GM19324 (cell line): ENCODE results near the gene PTTG2.
A peak's percentile ranks its signal among the peaks of the same experiment; 100 is the strongest.

Experiments
- ATAC-seq: cut with Tn5 transposase; IDR thresholded peaks from one replicate; pipeline ENCODE4 v1.9.1; 2021; ENCODE audit warnings: mild to moderate bottlenecking, moderate library complexity; ENCODE audit not compliant: unreplicated experiment, low FRiP score

PTTG2 gene

DNA sequence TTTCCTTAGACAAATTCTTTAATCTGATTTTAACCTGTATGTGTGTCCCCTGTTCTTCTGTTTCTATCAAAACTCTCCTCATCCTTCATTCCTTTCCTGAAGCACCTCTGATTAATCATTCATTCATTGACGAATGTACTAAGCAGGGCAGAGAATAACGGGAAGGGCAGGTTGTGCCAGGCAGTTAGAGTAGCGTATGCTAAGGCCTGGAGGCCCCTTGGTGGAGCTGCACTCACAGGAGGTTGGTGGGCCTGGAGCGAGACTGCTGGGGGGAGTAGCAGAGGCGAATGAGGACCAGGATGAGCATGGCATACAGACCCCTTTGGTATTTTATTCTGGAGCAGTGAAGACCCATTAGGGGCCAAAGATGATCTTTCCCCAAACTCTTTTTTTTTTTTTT, 22.5 kb downstream of the PTTG2 start:
- no peak for ATAC-seq

DNA sequence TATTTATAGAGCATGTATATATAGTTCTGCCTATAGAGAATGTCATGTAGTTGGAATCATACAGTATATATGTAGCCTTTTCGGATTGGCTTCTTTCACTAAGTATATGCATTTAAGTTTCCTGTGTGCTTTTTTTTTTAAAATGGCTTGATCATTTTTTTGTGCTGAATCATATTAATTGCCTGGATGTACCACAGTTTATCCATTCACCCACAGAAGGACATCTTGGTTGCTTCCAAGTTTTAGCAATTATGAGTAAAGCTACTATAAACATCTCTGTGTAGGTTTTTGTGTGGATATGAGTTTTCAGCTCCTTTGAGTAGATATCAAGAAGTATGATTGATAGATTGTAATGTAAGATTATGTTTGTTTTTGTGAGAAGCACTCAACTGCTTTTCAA, 23.8 kb downstream of the PTTG2 start:
- ATAC-seq, result no peak

DNA sequence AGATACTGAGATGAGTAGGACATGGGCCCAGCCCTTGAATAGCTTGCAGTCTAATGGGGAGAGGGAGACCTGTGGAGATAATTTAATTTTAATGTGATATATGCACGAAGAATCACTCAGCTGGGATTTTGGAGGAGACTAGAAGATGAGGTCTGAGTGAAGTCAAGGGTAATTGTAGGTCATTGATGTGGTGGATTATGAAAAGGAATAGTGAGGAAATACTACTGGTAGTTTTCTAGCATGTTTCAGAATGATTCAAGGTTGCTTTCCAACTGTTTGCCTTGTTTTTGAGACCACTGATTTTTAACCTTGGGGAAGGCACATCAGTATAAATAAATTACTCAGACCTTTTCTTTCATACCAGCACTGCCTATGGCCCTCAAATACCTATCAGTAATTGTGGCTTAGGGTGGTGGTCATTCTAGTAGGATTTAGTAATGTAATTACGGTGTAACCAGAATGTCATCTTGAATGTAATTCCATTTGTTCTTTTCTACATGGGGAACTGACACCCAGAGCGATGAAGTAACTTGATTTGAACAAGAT, 25.6 kb downstream of the PTTG2 start:
- ATAC-seq, result no peak

DNA sequence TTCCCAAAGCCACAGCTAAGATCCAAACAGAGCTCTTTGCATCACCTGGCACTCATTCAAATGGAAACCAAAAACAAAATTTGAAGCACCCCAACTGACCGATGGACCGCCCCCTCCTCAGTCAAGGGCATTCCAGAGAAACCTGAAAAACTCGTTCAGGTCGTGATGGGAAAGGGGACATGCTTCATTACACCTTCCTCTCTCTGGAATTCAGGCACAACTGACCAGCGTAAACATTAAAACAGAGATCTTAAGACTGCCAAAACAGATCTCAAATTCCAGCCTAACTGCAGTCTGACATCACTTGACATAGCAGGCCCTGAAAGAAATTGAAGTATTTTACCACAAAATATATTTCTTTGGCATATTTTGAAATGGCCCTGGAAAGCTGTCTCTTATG, 28.5 kb downstream of the PTTG2 start:
- no peak for ATAC-seq

DNA sequence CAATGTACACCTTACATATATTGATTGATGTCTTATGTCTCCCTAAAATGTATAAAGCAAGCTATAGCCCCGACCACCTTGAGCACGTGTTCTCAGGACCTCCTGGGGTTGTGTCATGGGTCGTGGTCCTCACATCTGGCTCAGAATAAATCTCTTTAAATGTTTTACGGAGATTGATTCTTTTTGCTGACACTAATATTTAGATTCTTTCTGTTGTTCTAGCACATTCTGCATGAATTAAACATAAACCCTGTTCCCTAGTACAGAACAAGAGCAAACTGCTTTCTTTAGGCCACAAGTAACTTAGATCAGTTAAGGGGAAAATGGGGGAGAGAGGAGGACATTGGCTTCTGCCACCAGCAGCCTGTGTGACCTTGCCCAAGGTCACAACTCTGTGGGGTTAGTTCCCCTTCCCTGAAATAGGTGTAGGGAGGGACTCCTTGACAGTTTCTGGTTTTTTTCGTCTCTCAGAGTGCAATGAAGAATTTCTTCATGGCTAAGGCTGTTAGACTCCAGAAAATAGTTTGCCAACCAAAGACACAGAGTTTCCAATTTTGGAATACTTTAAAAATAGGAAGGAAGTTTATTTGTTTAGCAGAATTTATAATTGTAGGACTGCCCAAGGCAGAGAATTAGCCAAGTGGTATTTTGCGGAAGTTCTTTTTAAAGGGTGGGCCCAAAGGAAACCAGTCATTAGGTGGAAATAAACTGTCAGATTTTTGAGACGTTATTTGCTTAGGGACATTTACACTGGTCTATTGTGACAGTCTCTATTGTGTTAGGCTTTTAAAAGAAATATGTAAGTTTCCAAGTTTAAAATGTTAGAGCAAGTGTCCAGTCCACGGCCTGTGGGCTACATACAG, 29.4 kb downstream of the PTTG2 start:
- no peak for ATAC-seq

DNA sequence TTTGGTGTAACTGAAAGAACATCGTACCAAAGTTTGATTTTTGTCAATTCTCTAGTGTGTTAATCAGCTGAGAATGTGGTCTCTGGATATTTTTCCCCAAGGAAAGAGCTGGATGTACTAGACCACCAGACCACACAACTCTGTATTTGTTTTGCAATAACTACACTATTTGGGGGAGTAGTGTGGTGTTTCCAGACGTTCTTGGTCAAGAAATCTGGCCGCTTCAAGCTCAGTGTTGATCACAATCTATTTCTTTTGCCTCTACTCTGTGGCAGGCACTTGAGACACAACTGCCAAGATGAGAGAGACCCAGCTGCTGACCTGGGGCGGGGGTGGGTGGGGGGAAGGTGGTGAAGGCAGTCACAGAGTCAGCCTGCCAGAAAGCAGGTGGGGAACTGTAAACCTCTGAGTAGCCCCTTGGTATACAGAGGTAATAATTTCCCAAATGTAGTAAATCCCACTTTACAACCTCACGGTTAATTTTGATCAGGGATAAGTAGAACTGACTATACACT, 30.6 kb downstream of the PTTG2 start:
- no peak for ATAC-seq

DNA sequence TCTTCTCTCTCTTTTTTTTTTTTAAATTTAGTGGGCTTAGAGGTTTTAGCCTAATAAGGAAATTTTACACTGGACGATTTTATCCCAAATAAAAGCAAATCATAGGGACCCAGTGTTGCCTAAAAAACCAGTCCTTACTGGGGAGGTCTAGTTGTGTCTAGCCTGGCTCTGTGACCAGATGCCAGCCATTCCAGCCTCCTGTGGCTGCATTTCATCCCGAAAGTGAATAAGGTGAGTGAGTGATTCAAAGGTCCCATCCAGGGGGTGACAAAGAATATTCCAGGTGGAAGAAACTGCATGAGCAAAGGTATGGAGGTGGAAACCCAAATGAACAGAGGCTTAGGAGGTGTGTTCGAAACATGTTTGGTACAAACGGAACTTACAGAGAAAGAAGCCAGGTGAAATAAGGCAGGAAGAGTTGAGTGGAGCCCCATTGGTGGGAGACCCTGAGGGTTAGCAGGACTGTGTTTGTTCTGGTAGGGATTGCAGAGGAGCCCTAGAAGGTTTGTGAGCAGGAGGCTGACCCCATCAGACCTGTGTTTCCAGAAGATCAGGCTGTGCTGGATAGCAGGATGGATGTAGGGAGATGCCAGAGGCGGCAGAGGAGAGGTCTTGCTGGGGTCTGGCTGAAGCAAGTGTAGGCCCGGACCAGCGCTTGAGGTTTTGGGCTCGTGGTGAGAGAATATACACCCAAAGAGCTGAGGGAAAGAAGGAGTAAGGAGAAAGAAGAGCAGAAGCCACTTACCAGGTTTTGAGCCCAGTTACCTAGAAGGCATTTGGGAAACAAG, 31.6 kb downstream of the PTTG2 start:
- ATAC-seq, result no peak

DNA sequence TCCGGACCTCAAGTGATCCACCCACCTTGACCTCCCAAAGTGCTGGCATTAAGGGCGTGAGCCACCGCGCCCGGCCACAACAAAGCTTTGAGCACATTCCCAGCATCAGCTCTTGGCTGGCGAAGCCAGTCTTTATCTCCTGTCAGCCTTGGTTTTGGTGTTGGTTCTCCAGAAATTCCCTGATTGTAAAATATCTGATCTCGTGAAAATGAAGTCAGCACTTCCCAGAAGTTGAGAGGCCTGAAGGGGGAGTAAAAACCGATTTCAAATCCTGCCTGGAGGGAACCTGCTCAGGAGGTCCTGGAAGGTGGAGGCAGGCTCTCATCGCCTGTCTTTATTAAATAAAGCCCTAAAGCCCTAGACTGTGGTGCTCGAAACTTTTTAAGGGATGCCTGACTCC, 33.6 kb downstream of the PTTG2 start:
- ATAC-seq, result no peak

DNA sequence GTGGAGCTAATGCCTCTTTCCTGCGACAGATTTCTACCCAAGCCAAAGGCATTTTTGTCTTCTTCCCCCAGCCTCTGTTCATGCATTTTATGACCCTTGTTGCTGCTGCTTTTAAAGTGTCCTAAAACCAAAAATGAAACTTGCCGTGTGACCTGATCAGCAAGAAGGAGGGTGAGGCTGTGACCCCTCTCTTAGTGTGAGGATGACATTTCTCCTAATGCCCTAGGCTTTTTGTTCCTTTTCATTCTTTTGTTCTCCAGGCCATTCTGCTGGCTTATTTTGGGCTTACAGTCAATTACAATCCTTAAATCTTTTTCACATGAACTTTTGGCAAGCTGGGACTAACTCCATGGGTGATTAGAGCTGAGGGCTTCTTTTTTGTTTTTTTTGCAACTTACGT, 34.4 kb downstream of the PTTG2 start:
- peak; percentile 68 for ATAC-seq

DNA sequence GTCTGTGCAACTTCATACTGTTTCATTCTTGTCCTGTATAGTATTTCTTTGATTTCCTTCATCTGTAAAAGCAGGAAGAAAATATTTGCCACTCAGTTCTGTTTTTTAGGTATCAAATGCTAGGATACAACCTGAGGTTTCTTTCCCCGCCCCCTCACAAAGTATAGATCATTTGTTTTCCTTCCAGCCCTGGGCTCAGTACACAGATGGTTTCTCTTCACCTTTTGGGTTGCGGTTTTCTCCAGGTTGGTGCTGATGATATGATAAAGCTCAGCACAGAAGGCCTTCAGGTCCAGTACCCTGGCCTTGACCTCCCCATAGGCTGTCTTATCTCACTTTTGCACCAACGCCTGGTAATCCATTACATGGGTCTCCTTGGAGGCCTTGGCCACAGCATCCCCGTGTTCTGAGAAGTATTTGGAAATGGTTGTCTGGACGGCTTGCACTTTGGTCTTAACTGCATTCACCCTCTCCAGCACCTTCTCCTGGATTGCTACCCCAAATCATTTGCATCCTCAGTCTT, 35.2 kb downstream of the PTTG2 start:
- ATAC-seq, result no peak

DNA sequence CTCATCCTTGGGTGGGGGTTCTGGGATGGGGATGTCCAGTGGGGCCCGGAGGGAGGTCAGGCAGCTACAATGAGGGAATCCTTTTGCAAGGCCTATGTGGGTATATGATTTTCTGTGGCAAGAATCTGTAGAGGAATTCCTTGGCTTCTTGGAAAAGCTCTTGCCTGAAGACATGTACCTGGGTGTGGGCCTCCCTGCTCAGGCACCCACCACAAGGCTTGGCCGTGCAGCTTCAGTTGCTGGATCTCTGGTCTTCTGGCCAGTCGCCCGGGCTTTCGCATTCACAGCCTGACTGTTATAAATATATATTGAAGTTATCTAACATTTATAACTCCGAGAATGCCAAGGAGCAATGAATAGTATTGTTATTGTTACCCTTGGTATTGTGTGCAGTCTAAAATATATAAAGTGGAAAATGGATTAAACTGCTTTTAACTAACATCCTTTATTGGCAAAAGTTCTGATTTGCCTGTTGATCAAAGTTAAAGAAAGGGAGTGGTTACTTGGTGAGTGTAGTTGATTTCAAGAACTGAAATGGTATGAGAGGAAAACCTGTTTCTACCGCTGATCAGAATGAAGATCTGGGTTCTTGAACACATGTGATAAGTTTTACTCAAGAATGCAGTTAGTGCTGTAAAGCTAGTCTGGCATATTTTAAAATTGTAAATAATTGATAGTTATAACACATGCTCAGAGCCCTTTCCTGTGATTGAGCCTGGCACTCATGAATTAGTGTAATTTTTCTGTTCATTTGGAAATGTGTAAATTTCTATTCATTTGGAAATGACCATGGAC, 36.0 kb downstream of the PTTG2 start:
- ATAC-seq, result no peak

DNA sequence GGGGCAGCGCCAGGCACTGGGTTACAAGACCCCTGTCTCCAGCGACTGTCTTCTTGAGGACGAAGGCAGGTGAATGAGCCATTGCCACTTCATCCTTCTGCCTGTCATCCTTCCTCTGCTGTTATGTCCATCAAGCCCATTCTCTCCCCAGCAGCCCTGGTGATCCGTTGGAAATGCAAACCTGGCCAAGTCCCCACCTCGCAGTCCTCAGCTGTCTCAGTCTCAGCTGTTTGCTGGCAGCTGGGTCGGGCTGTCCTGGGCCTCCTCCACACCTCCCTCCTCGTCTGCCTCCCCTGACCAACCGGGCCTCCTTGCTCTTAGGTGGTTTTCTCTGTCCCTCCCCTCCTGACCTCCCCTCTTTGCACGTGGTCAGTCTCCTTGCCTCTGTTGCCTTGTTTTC, 38.0 kb downstream of the PTTG2 start:
- ATAC-seq, result no peak

DNA sequence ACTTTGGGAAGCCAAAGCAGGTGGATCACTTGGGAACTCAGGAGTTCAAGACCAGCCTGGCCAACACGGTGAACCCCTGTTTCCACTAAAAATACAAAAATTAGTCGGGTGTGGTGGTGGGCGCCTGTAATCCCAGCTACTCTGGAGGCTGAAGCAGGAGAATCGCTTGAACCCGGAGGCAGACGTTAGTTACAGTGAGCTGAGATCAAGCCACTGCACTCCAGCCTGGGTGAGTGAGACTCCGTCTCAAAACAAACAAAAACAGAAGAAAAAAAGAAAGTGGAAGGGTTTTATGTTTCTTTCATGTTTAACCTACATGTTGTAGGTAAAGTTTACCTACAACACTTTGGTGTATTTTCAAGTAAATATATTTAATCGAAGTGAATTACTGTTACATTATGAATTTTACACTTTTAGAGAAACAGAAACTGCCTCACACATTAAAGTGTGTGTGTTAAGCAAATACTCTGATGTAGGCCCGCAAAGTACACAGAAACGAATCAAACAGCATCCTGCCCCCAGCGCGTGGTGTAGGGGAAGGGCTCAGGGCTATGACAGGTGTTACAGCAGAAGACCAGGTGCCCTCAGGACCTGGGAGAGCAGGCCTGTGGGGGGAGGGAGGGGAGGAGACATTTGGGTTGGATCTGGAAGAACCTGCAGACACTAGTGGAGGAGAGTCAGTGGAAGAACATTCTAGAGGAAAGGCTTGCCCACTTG, 39.0 kb downstream of the PTTG2 start:
- ATAC-seq, result no peak

DNA sequence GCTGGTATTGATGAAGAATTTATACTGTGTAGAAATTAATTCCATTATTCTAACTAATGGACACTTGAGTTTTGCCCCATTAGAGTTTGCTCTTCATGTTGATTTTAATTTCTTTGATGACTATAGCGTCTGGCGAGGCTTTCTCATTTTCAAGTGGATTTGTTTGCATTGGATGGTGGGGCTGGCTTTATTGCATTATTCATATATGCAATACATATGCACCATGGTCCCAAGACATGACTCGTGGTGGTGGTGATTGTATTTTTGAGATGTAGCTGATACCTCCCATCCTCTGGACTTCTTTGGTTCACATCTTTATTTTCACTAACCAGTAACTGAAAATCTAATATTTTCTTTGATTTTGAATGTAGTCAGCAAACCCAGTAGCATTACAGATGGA, 39.8 kb downstream of the PTTG2 start:
- no peak for ATAC-seq

DNA sequence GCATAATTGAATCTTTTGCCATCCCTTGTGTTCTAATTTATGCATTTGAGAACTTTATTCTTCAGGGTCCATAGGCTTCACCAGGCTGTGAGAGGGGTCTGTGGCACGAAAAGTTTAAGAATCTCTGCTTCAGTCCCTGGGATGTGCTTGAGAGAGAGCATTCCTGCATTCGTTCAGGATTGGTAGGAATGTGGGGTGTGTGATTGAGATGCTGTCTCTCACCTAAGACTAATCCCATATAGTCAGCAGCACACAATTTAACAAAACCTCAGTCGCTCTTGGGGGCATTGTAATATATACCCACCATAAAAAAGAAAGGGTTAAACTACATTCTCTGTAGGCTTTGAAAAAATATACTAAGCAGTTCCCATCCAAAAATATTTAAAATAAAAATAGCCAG, 41.7 kb downstream of the PTTG2 start:
- no peak for ATAC-seq

DNA sequence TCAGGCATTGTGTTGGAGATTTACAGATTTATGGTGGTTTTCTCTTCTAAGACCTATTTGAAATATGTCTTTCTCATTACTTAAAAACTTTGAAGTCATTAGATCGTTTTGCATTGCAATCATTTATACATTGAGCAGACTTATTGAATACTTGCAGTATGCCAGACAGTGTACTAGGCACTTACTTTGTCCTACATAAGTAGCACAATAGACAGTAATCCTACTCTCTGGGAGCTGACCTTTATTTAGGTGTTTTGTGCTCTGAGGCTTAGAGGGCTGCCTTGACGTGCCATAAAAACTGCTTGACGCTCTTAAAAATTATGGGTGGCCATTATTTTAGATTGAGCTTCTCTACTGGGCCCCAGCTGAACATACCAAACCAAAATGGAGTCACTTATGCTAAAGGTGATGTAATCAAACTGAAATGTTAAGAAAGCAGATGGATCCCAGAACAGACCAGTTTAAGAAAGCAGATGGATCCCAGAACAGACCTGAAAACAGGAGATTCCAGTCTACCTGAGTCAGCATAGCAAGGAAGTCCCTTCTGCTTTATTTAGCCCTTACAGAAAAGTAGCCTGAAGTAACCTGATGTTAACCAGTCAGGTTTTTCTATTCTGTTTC, 42.4 kb downstream of the PTTG2 start:
- ATAC-seq, result no peak

DNA sequence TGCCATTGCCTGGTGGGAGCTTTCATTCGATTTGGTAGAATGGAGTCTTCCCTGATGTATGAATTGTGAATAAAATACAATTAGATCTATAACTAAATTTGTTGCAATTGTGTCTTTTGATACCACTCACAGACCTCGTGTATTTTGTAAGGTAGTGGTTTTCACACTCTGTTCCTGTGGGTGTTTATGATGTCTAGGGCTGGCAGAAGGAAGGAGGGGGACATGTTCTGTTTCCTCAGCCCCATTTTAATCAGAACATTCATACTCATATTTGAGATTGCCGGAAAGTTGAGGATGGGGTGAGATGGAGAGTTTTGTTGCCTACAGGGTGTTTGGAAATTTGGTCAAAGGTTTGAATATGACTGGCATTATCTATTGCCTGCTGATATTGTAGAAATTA, 42.9 kb downstream of the PTTG2 start:
- ATAC-seq, result no peak

DNA sequence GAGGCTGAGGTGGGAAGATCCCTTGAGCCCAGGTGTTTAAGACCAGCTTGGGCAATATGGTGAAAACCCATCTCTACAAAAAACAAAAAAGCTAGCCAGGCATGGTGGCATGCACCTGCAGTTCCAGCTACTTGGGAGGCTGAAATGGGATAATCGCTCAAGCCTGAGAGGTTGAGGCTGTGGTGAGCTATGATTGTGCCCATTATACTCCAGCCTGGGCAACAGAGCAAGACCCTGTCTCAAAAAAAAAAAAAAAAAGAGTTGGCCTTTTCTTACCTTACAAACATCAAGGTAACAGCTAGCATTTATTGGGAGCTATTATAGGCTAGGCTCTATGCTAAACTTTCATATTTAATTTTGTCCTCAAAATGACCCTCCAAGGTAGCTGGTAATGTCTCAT, 43.4 kb downstream of the PTTG2 start:
- no peak for ATAC-seq

DNA sequence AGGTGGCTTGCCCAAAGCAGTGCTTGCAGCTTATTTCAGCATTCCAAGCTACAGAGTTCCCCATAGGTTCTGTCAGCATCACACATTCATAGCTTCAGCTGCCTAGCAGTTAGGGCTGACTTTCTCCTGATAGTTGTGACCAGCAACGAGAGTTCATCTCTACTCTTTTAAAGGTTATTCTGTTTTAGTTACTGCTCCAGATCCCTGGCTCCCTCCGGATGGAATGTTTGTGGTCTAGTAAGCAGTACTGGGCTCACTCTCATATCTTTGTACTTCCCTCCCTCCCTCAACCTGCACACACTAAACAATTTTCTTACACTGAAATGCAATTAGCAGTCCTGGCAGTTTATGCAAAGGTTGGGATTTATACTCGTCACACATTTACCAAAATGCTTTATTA, 43.9 kb downstream of the PTTG2 start:
- no peak for ATAC-seq
